A673 (cell line): Measurements from ENCODE around the gene DLX2. TPM values are rescaled to one million over a fixed set of nuclear protein-coding genes. Genes with fewer than 3 reads are reported as not detected.

Experiments used
- BruUV-seq: library from RNA; stranded (reverse); fragments of 400-500 nt; replicated peaks from 2 replicates; lab custom pipeline; 2021; lab: Mats Ljungman, UMichigan
- CTCF ChIA-PET: fragments of 300-600 bp; sonication (Branson Sonifier 250); formaldehyde crosslinking; loops from one replicate; lab custom pipeline; 2022; ENCODE audit warnings: antibody characterized with exemption; lab: Charles Lee
- POLR2A ChIA-PET: fragments of 300-600 bp; sonication (Branson Sonifier 250); formaldehyde crosslinking; loops from one replicate; lab custom pipeline; 2022; ENCODE audit warnings: antibody characterized with exemption; ENCODE audit not compliant: low non-redundant PET; lab: Charles Lee
- DNase-seq: peaks from one replicate; pipeline ENCODE4 v3.0.0-alpha.2; 2015; ENCODE audit warnings: low spot score
- H3K27ac ChIP-seq: fragments of 200-600 bp; sonication (generic); 2 replicates; pipeline ENCODE4 v1.5.1; 2016; ENCODE audit warnings: mixed run types, low read depth, mild to moderate bottlenecking, mixed read lengths, antibody characterized with exemption, low read length; ENCODE audit not compliant: poor library complexity, severe bottlenecking
- H3K27me3 ChIP-seq: fragments of 200-600 bp; sonication (generic); replicated peaks from 2 replicates; pipeline ENCODE4 v1.6.1; 2017; ENCODE audit warnings: mixed run types, low read depth, mild to moderate bottlenecking, mixed read lengths, antibody characterized with exemption, low read length; ENCODE audit not compliant: insufficient read depth, poor library complexity
- H3K36me3 ChIP-seq: fragments of 200-600 bp; sonication (generic); 2 replicates; pipeline ENCODE4 v1.6.1; 2016; ENCODE audit warnings: mixed run types, mild to moderate bottlenecking, mixed read lengths, antibody characterized with exemption, low read length; ENCODE audit not compliant: insufficient read depth, poor library complexity, severe bottlenecking
- H3K4me1 ChIP-seq: fragments of 200-600 bp; sonication (generic); 2 replicates; pipeline ENCODE4 v1.6.1; 2017; ENCODE audit warnings: mixed run types, mild to moderate bottlenecking, mixed read lengths, antibody characterized with exemption, low read length; ENCODE audit not compliant: insufficient read depth, poor library complexity, severe bottlenecking
- H3K4me3 ChIP-seq: fragments of 200-600 bp; sonication (generic); 2 replicates; pipeline ENCODE4 v1.5.1; 2016; ENCODE audit warnings: low read depth, mixed run types, mild to moderate bottlenecking, mixed read lengths, low read length; ENCODE audit not compliant: poor library complexity, severe bottlenecking
- H3K9me3 ChIP-seq: fragments of 200-600 bp; sonication (generic); 2 replicates; pipeline ENCODE4 v1.6.1; 2016; ENCODE audit warnings: mixed run types, low read depth, mild to moderate bottlenecking, mixed read lengths, antibody characterized with exemption, low read length; ENCODE audit not compliant: poor library complexity, severe bottlenecking
- EZH2 ChIP-seq: fragments of 200-600 bp; sonication (generic); IDR thresholded peaks from 2 replicates; pipeline ENCODE4 v1.6.1; 2017; ENCODE audit warnings: borderline replicate concordance, low read depth, mild to moderate bottlenecking, mixed read lengths, antibody characterized with exemption, low read length; ENCODE audit not compliant: poor library complexity, severe bottlenecking
- intact Hi-C: fragments of 100-400 bp; cut with micrococcal nuclease; formaldehyde crosslinking; loops from one replicate; pipeline ENCODE4 v1.10.0; 2022; ENCODE audit not compliant: unreplicated experiment
- total RNA-seq: library from RNA; stranded (reverse); gene quantifications from 2 replicates; pipeline ENCODE4 v1.2.3, GENCODE V29; 2021
- TF ChIP-seq, protein P1 (sequence below): fragments of 300-800, 200-600 bp; sonication (generic); conservative IDR thresholded peaks from 2 replicates; pipeline ENCODE4 v1.5.1; 2017; ENCODE audit warnings: low read depth, mild to moderate bottlenecking, antibody characterized with exemption, low read length, moderate library complexity, mixed read lengths

The DLX2 gene
- total RNA-seq, 1 experiment from 2014 or later: 20.4 TPM

GRCh38 chr2:172093416-172094293, 9.0 kb downstream of the DLX2 start:
- Histone ChIP-seq H3K4me3 (peak overlapping the region; percentile 69), H3K4me1 (peaks cover 52% of the 10 kb centered on the region), H3K36me3 (peaks cover 1% of the 10 kb centered on the region), H3K27me3 (no peaks in the 10 kb centered on the region), H3K27ac (peak overlapping the region; percentile 96), H3K9me3 (no peaks in the 10 kb centered on the region)
- POLR2A ChIA-PET: no interaction called here
- CTCF ChIA-PET: no interaction called here
- DNase-seq: peak; percentile 65
- intact Hi-C loops: loop anchor here (5.0 kb wide), 2 partner anchors 56 to 91 kb away; no protein-coding TSS in a partner anchor
- no TSS peak for BruUV-seq
- TF ChIP-seq EZH2: no peak
- TF ChIP-seq, protein P1, sequence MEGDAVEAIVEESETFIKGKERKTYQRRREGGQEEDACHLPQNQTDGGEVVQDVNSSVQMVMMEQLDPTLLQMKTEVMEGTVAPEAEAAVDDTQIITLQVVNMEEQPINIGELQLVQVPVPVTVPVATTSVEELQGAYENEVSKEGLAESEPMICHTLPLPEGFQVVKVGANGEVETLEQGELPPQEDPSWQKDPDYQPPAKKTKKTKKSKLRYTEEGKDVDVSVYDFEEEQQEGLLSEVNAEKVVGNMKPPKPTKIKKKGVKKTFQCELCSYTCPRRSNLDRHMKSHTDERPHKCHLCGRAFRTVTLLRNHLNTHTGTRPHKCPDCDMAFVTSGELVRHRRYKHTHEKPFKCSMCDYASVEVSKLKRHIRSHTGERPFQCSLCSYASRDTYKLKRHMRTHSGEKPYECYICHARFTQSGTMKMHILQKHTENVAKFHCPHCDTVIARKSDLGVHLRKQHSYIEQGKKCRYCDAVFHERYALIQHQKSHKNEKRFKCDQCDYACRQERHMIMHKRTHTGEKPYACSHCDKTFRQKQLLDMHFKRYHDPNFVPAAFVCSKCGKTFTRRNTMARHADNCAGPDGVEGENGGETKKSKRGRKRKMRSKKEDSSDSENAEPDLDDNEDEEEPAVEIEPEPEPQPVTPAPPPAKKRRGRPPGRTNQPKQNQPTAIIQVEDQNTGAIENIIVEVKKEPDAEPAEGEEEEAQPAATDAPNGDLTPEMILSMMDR: no peak

GRCh38 chr2:172092716-172093415, 9.8 kb downstream of the DLX2 start:
- Histone ChIP-seq H3K27me3 (no peaks in the 10 kb centered on the region), H3K36me3 (peaks cover 7% of the 10 kb centered on the region), H3K4me1 (peaks cover 45% of the 10 kb centered on the region), H3K27ac (peak overlapping the region; percentile 96), H3K4me3 (peak overlapping the region; percentile 69), H3K9me3 (no peaks in the 10 kb centered on the region)
- no TSS peak for BruUV-seq
- intact Hi-C loops: loop anchor here (5.0 kb wide), 2 partner anchors 56 to 91 kb away; no protein-coding TSS in a partner anchor
- POLR2A ChIA-PET: interaction anchor here (0.6 kb wide), 1 partner anchor 212 kb away, joined by 3 read pairs; no protein-coding TSS in a partner anchor
- CTCF ChIA-PET: no interaction called here
- peak; percentile 60 for DNase-seq
- TF ChIP-seq, protein P1: no peak
- no peak for TF ChIP-seq EZH2

- intact Hi-C loops: loop anchor here (5.0 kb wide), 2 partner anchors 55 to 90 kb away; no protein-coding TSS in a partner anchor
- no peak for DNase-seq
- H3K4me1 ChIP-seq: peaks cover 38% of the 10 kb centered on the region
- POLR2A ChIA-PET: interaction anchor here (0.6 kb wide), 1 partner anchor 211 kb away, joined by 3 read pairs; no protein-coding TSS in a partner anchor
- no TSS peak for BruUV-seq
- H3K27me3 ChIP-seq: no peaks in the 10 kb centered on the region
- CTCF ChIA-PET: no interaction called here
- no peak overlapping the region for H3K27ac ChIP-seq
- no peak overlapping the region for H3K4me3 ChIP-seq
- H3K9me3 ChIP-seq: no peaks in the 10 kb centered on the region
- peaks cover 7% of the 10 kb centered on the region for H3K36me3 ChIP-seq
- no peak for TF ChIP-seq EZH2
- TF ChIP-seq, protein P1: no peak
Observed at GRCh38 chr2:172091761-172092566, 10.7 kb downstream of the DLX2 start.
